Mesothelial cell of epicardium (in vitro differentiated cells): ENCODE results near the gene TAS1R3. TPM values are rescaled to one million over a fixed set of nuclear protein-coding genes. Genes with fewer than 3 reads are reported as not detected.
"Not testable (repeated sequence)": the region's sequence is repeated elsewhere in the genome, so short reads cannot be mapped to it uniquely, and the experiment has no call there.

Experiments
- DNase-seq, 2 experiments: peaks; one replicate each; pipeline ENCODE4 v3.0.0; 2021; ENCODE audit warnings: low spot score in 2 of 2; ENCODE audit not compliant: unreplicated experiment in 2 of 2
- H3K27ac Mint-ChIP-seq: 2 replicates; pipeline ENCODE4 v1.8.0; 2021; ENCODE audit warnings: mixed read lengths
- H3K27me3 Mint-ChIP-seq: 2 replicates; pipeline ENCODE4 v1.8.0; 2021; ENCODE audit warnings: low read depth, mixed read lengths
- H3K36me3 Mint-ChIP-seq: 2 replicates; pipeline ENCODE4 v1.8.0; 2021; ENCODE audit warnings: mixed read lengths
- H3K4me1 Mint-ChIP-seq: 2 replicates; pipeline ENCODE4 v1.8.0; 2021; ENCODE audit warnings: mixed read lengths
- H3K4me3 Mint-ChIP-seq: 2 replicates; pipeline ENCODE4 v1.8.0; 2021; ENCODE audit warnings: mild to moderate bottlenecking, moderate library complexity, mixed read lengths
- H3K9me3 Mint-ChIP-seq: 2 replicates; pipeline ENCODE4 v1.8.0; 2021; ENCODE audit warnings: mixed read lengths
- CTCF ChIP-seq: fragments of 200-600 bp; sonication (generic); IDR thresholded peaks from one replicate; pipeline ENCODE4 v1.5.0; 2021; ENCODE audit warnings: antibody characterized with exemption; ENCODE audit not compliant: unreplicated experiment
- total RNA-seq: library from RNA; stranded (reverse); gene quantifications from 3 replicates; pipeline ENCODE4 v1.2.1, GENCODE V29; 2021

TAS1R3 gene
- total RNA-seq, 1 donor from 2014 or later = 0.98 TPM

- no peaks in the 10 kb centered on the region for H3K27me3 Mint-ChIP-seq
- peaks cover 7% of the 10 kb centered on the region for H3K36me3 Mint-ChIP-seq
- no peaks in the 10 kb centered on the region for H3K9me3 Mint-ChIP-seq
- TF ChIP-seq CTCF = no peak
- H3K4me1 Mint-ChIP-seq = peaks cover 7% of the 10 kb centered on the region
- H3K27ac Mint-ChIP-seq = no peak overlapping the region
- DNase-seq = no peak
- no peak overlapping the region for H3K4me3 Mint-ChIP-seq
Observed at GRCh38 chr1:1314678-1315335, 16.3 kb upstream of the TAS1R3 start.

DNA sequence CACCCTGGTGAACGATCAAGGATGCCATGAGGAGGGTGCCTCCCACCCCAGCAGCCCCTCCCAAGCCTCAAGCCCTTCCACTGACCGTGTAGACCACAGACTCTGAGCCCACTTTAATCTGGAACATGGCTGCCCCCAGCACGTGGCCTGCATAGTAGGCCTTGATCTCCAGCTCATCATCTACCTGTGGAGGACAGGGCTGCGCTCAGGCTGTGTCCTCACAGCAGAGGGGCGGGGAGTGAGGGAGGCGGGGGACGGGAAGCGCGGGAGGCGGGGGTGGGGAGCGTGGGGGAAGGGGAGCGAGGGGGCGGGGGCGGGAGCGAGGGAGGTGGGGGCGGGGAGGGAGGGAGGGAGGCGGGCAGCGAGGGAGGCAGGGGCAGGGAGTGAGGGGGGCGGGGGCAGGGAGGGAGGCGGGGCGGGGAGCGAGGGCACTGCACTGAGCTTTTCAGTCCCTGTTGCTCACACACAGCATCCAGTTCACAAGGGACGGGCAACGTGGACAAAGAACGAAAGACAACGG is 15.6 kb upstream of the TAS1R3 start:
- H3K4me1 Mint-ChIP-seq = peaks cover 7% of the 10 kb centered on the region
- DNase-seq = no peak
- H3K9me3 Mint-ChIP-seq = no peaks in the 10 kb centered on the region
- H3K27ac Mint-ChIP-seq = peak overlapping the region; percentile 30
- no peak overlapping the region for H3K4me3 Mint-ChIP-seq
- peaks cover 7% of the 10 kb centered on the region for H3K36me3 Mint-ChIP-seq
- TF ChIP-seq CTCF = no peak
- H3K27me3 Mint-ChIP-seq = no peaks in the 10 kb centered on the region

DNA sequence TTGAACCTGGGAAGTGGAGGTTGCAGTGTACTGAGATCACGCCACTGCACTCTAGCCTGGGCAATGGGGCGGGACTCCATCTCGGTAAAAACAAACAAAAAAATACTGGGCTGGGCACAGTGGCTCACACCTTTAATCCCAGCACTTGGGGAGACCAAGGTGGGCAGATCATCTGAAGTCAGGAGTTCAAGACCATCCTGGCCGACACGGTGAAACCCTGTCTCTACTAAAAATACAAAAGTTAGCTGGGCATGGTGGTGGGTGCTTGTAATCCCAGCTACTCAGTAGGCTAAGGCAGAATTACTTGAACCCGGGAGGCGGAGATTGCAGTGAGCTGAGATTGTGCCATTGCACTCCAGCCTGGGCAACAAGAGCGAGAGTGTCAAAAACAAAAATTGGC is 14.9 kb upstream of the TAS1R3 start:
- not testable (repeated sequence) for H3K4me3 Mint-ChIP-seq, H3K27ac Mint-ChIP-seq, H3K4me1 Mint-ChIP-seq, H3K36me3 Mint-ChIP-seq, DNase-seq, H3K9me3 Mint-ChIP-seq, H3K27me3 Mint-ChIP-seq

DNA sequence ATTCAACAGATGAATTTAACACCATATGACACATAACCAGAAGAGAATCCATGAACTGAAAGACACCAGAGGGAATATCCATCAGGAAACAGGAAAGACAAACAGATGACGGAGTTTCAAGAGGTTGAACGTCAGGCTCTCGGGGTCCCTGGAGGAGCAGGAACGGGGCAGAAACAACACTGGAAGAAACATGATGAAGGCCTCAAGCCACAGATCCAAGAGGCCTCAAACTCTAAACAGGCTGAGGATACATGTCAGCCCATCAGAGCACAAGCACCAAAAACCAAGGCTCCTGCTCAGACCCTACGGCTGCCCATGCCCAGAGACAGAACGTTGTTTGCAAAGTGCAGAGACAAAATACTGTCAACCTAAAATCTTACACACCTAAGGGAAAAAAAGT is 13.7 kb upstream of the TAS1R3 start:
- Mint-ChIP-seq H3K36me3 (peaks cover 7% of the 10 kb centered on the region), H3K27ac (peak overlapping the region; percentile 5), H3K27me3 (no peaks in the 10 kb centered on the region), H3K4me1 (peaks cover 10% of the 10 kb centered on the region), H3K4me3 (no peak overlapping the region), H3K9me3 (no peaks in the 10 kb centered on the region)
- TF ChIP-seq CTCF = no peak
- DNase-seq = no peak

DNA sequence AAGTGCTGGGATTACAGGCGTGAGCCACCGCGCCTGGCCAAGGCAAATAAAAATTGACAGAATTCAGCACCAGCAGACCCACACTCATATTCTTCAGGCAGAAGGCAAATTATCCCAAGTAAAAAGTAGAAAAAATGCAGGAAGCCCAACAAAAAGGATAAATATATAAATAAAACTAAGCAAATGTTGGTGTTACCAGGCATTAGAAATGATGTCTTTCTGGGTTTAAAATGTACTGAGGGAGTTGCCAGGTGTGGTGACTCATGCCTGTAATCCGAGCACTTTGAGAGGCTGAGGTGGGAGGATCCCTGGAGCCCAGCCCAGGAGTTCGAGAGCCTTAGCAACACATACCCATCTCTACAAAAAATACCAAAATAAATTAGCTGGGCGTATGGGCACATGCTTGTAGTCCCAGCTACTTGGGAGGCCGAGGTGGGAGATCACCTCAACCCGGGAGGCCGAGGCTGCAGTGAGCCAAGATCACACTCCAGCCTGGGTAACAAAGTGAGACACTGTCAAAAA is 12.9 kb upstream of the TAS1R3 start:
- TF ChIP-seq CTCF = no peak
- H3K36me3 Mint-ChIP-seq = peaks cover 7% of the 10 kb centered on the region
- no peaks in the 10 kb centered on the region for H3K27me3 Mint-ChIP-seq
- H3K27ac Mint-ChIP-seq = peak overlapping the region; percentile 61
- peaks cover 13% of the 10 kb centered on the region for H3K4me1 Mint-ChIP-seq
- no peak for DNase-seq
- no peak overlapping the region for H3K4me3 Mint-ChIP-seq
- no peaks in the 10 kb centered on the region for H3K9me3 Mint-ChIP-seq

DNA sequence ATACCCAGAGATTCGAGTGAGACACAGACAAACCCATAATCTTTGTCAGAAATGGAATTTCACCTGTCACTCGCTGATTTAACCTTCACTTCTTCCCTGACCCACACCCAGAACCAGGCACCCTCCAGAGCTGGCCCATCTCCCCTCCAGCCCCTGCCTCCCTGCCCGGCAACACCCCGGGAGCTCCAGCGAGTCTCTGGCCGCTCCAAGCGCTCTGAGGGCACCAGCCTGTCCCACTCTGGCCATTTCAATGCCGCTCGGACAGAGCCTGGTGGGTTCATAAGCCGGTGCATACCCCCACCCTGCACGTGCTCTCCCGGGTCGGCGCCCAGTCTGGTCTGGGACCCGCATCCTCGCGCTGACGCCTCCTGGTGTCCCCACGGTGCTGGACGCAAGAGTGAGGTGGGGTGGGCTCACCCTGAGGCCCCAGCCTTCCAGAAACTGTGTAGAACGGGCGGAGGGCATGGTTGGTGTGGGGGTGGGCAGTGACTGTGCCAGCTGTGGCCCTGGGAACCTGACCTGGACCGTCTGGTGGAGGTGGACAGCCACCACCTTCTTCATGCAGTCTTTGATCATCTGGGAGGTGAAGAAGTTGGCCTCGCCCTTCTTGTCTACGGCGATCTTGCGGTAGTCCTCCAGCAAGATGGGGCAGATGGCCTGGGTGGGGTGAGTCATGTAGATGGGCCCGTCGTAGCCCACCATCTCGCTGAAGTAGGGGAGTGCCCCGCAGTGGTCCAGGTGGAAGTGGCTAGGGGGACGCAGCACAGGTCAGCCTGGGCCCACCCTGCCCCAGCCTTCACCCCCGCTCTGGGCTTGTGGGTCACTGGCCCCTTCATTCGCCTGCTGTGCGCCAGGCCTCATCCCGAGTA is 12.1 kb upstream of the TAS1R3 start:
- Mint-ChIP-seq H3K27me3 (no peaks in the 10 kb centered on the region), H3K9me3 (no peaks in the 10 kb centered on the region), H3K27ac (peak overlapping the region; percentile 50), H3K36me3 (peaks cover 4% of the 10 kb centered on the region), H3K4me3 (no peak overlapping the region), H3K4me1 (peaks cover 18% of the 10 kb centered on the region)
- TF ChIP-seq CTCF = no peak
- DNase-seq = no peak
